HG02943 (cell line): ENCODE results near the gene FYCO1.
"Not testable (repeated sequence)": the region's sequence is repeated elsewhere in the genome, so short reads cannot be mapped to it uniquely, and the experiment has no call there.

Source experiments
- ATAC-seq: cut with Tn5 transposase; IDR thresholded peaks from one replicate; pipeline ENCODE4 v1.9.1; 2021; ENCODE audit warnings: mild to moderate bottlenecking, low read depth, moderate library complexity; ENCODE audit not compliant: unreplicated experiment

The FYCO1 gene

DNA sequence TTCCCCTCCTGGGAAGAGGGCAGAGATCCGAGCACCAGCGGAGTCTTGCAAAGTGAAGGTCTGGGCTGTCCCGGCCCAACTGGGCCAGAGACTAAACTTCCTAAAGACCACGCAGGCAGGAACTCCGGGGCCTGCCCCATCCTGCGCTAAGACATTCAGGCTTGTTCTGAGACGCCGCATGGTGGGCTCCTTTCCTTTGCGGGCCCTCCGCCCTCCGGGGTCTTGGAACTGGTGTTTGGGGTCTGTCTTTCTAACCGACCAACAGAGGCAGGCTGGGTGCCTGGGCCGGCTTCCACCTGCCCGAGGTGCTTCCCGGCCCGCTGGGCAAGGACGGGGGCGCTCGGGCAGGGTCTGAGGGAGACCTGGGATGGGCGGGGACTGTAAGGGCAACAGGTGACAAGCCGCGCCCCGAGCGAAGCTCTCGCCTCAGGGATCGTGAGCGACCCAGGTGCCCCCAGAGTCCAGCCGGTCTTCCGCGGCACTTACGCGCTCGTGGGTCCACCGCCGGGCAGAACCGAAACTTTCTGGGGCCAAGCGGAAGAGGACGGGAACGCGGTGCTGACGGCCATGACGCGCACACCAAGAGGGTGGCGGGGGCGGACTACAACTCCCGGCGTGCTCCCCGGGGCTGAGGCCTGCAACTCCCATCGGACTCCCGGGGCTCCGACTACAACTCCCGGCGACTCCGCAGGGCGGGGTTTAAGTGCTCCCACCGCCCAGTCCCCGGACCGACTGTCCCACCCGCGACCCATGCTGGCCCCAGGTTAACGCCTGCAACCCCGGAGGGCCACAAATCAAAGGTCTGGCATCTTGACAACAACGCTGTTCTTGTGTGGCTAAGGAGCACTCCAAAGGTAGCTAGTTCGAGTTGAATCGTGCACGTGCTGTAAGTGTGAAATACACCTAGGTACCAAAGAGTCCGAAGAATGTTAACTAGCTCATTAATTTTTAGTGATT lies at the start of gene FYCO1:
TSS of gene FYCO1 (minus strand) at position 589 of the 957 bp plus-strand sequence. CDS start 10,914 bp downstream, outside the sequence.
- ATAC-seq, result peak; percentile 82

DNA sequence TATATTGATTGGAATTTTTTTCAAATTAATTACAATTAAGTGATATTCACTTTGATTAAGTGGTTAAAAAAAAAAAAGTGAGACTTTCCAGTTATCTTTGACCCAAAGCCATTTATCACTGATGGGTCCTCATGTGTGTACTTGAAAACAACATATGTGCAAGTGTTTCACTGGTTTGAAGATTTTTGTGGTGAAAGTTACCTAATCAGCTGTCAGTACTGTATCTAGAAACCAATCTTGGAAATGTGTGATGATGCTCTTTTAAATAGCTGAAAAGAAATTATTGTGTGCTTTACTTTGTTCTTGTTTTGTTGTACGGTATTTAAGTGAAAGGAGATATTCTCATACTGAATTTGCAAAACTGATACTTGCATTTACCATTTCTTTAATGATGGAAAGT lies 43.3 kb upstream of the FYCO1 start:
- ATAC-seq, result no peak

DNA sequence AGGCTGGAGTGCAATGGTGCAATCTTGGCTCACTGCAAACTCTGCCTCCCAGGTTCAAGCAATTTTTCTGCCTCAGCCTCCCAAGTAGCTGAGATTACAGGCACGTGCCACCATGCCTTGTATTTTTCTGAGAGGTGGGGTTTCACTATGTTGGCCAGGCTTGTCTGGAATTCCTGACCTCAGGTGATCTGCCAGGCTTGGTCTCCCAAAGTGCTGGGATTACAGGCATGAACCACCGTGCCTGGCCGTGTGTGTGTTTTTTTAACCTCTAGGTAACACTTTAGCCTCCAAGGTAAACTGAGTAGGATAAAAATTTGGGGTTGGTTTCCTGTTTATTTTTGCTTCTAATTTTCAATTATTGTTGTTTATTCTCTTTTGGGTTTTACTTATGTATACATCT lies 42.4 kb upstream of the FYCO1 start:
- ATAC-seq, result not testable (repeated sequence)

DNA sequence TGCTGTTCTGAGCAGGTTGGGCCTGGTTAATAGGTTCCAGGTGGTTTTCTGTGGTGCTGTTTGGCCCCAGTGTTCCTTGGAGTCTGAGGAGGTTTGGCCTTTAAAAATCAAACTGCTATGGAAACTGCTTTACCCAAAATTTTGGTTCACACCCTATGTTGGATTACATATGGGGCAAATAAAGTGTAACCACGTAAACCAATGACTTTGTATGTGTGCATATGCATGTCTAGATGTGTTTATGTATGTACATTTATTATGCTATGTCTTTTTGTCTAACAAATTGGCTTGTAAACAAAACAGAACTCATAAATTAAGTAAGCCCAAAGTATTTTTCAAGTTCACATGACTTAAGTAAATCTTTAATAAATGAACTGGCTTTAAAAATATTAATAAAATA lies 40.6 kb upstream of the FYCO1 start:
- ATAC-seq, result no peak

DNA sequence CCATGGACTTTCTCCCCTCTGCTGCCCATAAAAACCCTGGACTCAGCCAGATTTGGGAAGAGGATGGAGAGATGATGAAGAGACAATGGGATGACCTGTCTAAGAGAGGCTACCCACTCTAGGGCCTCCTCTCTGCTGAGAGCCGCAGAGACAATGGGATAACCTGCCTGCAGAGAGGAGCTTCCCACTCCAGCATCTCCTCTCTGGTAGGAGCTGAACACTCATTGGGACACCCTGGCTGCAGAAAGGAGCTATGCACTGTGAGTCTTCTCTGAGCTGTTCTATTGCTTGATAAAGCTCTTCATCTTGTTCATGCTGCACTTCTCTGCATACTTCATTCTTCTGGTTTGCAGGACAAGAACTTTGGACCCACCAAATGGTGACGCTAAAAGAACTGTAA lies 36.1 kb upstream of the FYCO1 start:
- no peak for ATAC-seq

DNA sequence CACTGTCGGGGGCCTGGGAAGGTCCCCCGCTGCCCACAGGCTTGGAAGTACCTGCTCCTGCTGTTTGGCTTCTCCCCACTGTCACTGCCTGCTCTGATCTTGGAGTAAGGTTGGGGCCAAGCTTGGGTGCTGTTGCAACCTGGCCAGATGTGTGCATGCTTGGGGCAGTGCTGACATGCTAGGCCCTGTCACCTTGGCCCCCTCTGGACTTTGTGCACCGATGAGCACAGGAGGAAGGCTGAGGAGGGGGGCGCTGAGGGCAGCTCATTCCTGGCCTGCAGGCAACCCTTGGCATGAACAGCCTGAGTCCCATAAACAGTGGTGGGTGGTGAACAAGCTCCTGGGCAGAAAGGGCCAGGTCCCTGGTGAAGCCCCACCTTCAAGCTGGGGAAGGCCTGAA lies 35.6 kb upstream of the FYCO1 start:
- ATAC-seq, result no peak

DNA sequence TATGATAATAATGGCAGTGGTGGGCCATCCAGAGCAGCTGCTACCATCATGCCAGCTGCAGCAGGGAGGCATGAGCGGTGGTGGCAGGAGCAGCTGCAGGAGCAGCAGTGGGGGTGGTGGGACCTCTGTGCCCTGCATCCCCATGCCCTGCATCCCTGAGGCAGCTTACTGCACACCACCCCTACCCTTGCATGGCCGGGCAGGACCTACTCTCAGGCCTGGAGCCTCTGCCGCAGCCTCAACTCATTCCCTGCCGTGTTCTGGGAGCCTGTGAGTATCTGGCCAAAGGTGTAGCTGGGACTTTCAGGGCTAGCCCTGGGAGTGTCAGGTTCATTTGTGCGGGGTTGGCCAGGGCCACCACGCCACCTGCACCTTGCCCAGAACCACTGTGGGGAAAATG lies 35.0 kb upstream of the FYCO1 start:
- no peak for ATAC-seq

DNA sequence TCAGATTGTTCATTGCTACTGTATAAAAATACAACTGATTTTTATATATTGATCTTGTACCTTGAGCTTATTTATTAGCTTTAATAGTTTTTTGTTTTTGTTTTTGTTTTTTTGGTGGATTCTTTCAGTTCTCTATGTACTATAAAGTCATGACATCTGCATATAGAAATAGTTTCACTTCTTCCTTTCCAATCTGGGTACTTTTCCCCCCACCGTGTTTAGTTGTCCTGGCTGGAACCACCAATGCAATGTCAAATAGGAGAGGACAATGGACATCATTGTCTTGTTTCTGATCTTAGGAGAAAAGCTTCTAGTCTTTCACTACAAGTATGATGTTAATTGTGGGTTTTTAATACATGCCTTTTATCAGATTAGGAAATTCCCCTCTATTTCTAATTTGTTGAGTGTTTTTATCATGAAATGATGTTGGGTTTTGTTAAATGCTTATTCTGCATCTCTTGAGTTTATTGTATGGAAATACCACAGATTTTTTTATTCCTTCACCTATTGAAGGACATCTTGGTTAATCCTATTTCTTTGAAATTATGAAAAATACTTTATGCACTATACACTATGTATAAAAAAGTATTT lies 34.4 kb upstream of the FYCO1 start:
- ATAC-seq, result no peak

DNA sequence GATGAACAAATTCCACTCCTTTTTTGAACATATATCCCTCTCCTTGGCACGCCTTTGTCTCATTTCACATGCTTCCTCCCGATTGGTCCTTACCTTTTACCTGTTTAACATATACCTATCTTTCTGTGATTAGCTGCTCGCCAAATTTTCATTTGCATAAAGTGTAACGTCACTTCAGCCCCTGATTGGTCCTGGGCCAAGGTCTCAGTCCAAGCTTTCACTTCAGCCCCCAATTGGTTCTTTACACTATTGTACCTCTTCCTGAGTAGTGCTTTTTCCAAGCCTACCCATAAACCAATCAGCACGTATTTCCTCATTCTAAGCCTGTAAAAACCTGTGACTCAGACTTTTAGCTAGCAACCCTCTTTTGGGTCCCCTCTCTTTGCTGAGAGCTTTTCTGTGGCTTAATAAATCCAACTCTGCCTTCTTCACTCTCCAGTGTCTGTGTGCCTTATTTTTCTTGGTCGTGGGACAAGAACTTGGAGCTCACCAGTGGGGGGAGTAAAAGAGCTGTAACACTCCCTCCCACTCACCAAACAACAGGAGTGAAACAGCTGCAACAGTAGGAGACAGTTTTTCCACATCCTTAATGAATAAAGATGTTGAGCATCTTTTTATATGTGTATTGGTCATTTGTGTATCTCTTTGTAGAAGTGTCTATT lies 32.2 kb upstream of the FYCO1 start:
- no peak for ATAC-seq

DNA sequence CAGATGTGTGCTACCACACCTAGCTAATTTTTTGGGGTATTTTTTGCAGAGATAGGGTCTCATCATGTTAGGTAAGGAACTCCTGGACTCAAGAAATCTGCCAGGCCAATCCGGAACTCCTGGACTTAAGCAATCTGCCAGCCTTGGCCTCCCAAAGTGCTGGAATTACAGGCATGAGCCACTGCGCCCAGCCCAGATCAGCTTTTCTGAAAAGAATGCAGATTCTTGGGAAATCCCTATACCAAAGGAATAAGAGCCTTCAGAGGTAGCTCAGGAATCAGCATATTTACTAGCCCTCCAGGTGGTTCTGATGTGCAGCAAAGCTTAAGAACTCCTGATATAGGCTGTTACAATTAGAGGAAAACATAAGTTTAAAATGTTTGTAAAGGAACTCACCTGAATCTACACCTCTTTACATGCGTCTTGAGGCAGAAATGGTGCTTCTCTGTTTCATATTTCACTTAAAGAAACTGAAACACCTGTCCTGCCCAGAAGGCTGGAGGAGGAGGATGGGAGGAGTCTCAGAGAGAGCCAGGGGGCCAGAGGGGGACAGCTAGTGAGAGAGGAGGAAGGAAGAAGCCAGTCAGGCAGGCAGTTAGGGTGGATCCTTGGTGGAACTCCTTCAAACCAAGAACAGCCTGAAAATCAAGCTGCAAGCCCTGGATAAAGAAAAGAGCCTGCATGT lies 31.5 kb upstream of the FYCO1 start, which contains the start of gene XCR1:
TSS of gene XCR1 (minus strand) at position 463 of the 685 bp plus-strand sequence. CDS start 5,536 bp downstream, outside the sequence.
- ATAC-seq, result no peak

DNA sequence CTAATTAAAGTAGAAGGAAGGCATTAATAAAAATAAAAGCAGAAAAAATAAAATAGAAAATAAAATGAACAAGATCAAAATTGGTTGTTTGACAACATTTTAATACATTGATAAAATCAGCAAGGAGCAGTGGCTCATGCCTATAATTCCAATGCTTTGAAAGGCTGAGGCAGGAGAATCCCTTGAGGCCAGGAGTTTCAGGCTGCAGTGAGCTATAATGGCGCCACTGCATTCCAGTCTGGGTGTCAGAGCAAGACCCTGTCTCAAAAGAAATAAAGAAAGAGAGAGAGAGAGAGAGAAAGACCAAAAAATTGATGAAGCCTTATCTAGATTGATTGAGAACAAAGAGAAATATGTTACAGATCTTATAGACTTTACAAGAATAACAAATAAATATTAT lies 29.5 kb upstream of the FYCO1 start:
- no peak for ATAC-seq

DNA sequence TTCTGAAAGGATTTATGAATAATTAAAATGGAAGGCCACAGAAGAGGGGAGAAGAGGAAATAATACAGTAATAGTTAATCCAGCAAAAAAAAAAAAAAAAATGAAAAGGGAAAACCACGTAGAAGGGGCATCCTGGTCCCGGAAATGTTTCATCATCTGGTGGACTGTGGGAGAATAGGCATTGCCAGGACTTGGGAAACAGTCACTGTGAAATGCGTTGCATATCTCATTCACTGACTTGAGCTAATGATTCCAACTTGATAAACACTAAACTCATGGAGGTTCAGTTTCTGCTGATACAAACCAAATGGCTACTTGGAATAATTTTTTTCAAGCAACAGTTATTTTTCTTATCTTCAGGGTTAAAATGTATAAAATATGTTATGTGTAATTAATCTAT lies 28.5 kb upstream of the FYCO1 start:
- ATAC-seq, result no peak

DNA sequence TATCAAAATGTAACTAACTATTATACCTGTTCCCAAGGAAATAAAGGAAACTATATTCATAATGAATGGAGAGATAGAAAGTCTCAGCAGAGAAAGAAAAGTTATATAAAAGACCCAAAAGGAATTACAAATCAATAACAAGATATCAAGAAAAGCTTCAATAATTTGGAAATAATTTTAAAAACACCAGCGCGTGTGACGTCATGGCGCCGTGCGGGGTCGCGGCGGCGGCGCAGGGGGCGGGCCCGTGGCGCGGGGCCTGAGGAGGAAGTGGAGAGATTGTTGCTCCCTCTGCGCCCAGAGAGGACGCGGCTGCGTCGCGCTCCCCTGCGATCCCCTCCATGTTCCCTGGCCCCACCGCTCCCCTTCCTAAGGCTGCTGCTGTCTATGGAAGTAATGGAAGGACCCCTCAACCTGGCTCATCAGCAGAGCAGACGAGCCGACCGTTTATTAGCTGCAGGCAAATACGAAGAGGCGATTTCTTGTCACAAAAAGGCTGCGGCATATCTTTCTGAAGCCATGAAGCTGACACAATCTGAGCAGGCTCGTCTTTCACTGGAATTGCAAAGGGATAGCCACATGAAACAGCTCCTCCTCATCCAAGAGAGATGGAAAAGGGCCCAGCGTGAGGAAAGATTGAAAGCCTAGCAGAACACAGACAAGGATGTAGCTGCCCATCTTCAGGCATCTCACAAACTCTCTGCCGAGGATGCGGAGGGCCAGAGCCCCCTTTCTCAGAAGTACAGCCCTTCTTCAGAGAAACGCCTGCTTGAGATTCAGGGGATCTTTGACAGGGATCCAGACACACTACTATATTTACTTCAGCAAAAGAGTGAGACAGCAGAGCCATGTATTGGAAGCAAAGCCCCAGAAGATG lies 27.5 kb upstream of the FYCO1 start:
- ATAC-seq, result no peak

DNA sequence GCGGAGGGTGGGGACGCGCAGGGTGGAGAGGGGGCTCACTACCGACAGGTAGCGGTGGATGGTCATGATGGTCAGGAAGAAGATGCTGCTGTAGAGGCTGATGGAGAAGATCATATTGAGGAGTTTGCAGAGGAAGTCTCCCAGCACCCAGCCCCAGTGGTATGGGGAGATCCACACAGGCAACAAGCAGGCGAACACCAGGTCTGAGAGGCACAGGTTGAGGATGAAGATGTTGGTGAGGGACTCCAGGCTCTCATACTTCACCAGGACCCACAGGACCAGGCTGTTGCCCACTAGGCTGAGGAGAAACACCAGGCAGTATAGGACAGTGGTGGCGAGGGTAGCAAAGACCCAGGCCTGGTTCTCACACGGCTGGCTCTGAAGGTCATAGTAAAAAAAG lies 25.9 kb upstream of the FYCO1 start:
- ATAC-seq, result no peak

DNA sequence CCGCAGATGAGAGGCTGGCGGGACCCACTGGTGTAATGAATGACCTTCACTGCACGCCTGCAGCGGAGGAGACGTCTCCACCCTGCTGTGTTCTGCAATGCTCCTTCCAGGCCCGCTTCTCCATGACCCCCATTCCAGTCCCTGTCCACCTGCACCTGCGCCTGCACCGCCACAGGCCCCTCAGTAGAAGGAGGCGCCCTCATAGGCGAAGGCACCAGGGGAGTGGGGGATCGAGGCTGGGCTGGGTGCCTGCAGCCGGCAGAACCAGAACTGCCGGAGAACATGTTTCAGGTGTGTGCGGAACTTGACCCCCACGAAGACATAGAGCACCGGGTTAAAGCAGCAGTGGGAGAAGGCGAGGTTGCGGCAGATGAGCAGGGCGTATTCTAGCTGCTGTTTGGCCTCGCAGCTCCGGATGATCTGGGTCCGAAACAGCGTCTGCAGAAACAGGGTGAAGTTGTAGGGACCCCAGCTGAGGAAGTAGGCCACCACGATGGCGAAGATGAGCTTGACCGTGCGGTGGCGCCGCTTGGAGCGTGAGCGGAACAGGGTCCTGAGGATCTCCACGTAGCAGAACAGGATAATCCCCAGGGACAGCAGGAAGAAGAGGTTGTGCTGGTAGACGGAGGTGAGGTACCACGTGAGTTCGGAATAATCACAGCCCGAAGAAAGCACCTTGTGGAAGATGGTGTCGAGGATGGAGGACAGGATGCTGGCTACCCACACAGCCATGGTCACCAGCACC lies 25.3 kb upstream of the FYCO1 start:
- ATAC-seq, result no peak

DNA sequence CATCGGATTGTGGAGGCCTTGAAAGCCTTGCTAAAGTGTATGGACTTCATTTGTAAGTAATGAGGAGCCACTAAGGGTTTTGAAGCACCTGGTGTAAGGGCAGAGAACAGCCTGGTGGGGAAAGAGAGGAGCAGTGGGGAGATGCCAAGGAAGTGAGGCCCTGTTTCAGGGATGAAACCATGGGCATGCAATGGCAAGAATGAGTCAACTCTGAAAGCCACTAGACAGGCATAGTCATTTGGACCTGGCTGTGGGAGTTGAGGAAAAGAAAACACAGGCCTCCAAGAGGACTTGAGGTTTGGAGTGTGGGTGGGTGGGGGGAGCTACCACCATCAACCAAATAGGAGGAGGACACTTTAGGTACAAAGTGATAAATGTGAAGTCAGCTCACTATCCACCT lies 24.1 kb upstream of the FYCO1 start:
- ATAC-seq, result no peak

DNA sequence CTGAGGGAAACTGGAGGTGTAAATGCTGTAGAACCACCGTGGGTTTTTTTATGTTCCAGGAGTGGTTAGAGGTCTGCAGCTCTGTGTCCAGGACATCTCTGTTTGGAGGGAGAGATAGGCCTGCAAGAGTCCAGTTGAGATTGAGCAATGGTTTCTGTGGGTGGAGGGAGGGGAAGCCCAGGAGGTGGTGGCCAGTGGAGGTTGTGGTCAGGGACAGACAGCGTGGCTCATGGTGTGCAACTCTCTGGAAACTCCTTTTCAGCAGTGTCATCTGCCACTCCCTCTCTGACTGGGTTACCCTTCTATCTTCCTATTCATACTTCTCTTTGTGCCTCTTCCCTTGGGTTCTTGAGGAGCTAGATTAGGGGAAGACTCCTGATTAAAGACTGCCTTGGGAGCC lies 22.1 kb upstream of the FYCO1 start:
- no peak for ATAC-seq

DNA sequence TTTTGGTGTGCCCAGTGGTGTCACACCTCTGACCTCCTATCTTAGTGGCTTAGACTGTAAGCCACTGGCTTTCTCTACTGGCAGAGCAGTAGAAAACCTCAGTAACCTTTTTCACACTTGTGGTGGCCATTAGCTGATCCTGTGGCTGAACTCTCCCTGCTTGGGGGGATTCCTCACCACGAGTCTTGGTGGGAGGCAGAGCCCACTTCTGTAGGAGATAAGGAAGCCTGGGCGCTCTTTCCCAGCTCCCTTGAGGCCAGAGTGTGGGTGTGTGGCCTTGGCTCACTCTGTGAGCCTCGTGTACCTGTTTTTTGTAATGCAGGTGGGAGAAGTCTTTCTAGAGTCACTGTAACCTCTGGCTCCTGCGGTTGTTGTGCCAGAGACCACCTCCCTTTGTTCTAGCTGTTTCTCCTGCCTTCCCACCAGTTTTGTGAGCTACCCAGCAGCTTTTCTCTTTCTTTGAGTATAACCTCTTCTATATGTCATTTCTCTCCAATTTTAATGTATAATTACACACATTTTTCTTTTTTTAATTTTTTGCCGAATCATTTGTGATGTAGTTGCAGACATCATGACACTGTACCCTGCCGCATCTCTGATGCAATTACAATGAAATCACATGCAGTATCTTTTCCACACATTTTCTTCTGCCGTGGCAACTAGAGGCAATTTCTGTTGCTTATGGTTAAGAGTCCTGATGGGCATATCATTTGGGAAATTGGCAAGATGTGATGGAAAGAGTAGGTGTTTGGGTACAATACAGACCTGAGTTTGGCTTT lies 17.9 kb upstream of the FYCO1 start:
- no peak for ATAC-seq
